ENCODE data around the gene PCDHGB5.

PCDHGB5 gene

GRCh38 chr5:141362719-141363118, 35.0 kb upstream of the PCDHGB5 start:
- Histone ChIP-seq H3K27me3 (ENCODE audit: low read length) (no peaks in the 10 kb centered on the region), H3F3A (ENCODE audit: insufficient read depth) (peaks cover 4% of the 10 kb centered on the region; the same call in 1 of the 2 replicates), H3K9me3 (ENCODE audit: insufficient read depth, low read length) (peaks cover 32% of the 10 kb centered on the region; the same call in 1 of the 2 replicates), H3K9me2 (replicated peaks; ENCODE audit: insufficient read depth, low read length) (no peaks in the 10 kb centered on the region), H3K27ac (ENCODE audit: low read depth, low read length) (peak overlapping the region; percentile 55), H3K4me2 (ENCODE audit: low read depth, low read length, poor library complexity, severe bottlenecking) (peak overlapping the region; percentile 61), H3K4me3 (ENCODE audit: insufficient read depth, low read length, poor library complexity, severe bottlenecking) (peak overlapping the region; percentile 36), H4K20me1 (ENCODE audit: low read depth, low read length) (no peaks in the 10 kb centered on the region), H3K36me3 (ENCODE audit: low read length) (peaks cover 10% of the 10 kb centered on the region; the same call in 1 of the 2 replicates), H3K9ac (ENCODE audit: low read length) (0 out of 2 replicates have a peak overlapping the region, but pooled peaks have one; percentile 5), H2AFZ (ENCODE audit: low read depth, low read length, severe bottlenecking) (no peak overlapping the region), H3K79me2 (ENCODE audit: insufficient read depth, low read length) (no peaks in the 10 kb centered on the region)
- TF ChIP-seq CTCF (IDR thresholded peaks at IDR 0.05; ENCODE audit: insufficient read depth, low read length, poor library complexity, severe bottlenecking), result no peak
- no peak for TF ChIP-seq EZH2phosphoT487 (conservative IDR thresholded peaks at IDR 0.05; ENCODE audit: low read length)

- Histone ChIP-seq H3K9ac (ENCODE audit: low read length) (0 out of 2 replicates have a peak within 1 kb of the TSS, but pooled peaks have one; percentile 5), H3F3A (ENCODE audit: insufficient read depth) (peaks cover 7% of the 10 kb centered on the region; the same call in 1 of the 2 replicates), H2AFZ (ENCODE audit: low read depth, low read length, severe bottlenecking) (no peak within 1 kb of the TSS), H3K27ac (ENCODE audit: low read depth, low read length) (peak within 1 kb of the TSS; percentile 55), H3K27me3 (ENCODE audit: low read length) (no peaks in the 10 kb centered on the region), H3K4me2 (ENCODE audit: low read depth, low read length, poor library complexity, severe bottlenecking) (peak within 1 kb of the TSS; percentile 61), H3K36me3 (ENCODE audit: low read length) (peaks cover 10% of the 10 kb centered on the region; the same call in 1 of the 2 replicates), H3K79me2 (ENCODE audit: insufficient read depth, low read length) (no peaks in the 10 kb centered on the region), H3K9me2 (replicated peaks; ENCODE audit: insufficient read depth, low read length) (no peaks in the 10 kb centered on the region), H3K4me3 (ENCODE audit: insufficient read depth, low read length, poor library complexity, severe bottlenecking) (peak within 1 kb of the TSS; percentile 36), H4K20me1 (ENCODE audit: low read depth, low read length) (no peaks in the 10 kb centered on the region), H3K9me3 (ENCODE audit: insufficient read depth, low read length) (peaks cover 32% of the 10 kb centered on the region; the same call in 1 of the 2 replicates)
- no peak for TF ChIP-seq CTCF (IDR thresholded peaks at IDR 0.05; ENCODE audit: insufficient read depth, low read length, poor library complexity, severe bottlenecking)
- TF ChIP-seq EZH2phosphoT487 (conservative IDR thresholded peaks at IDR 0.05; ENCODE audit: low read length), result no peak
Observed at GRCh38 chr5:141363952-141364660, 33.6 kb upstream of the PCDHGB5 start, which contains the start of gene PCDHGA5. PCDHGA5 (plus strand) TSS chr5:141364162; CDS start chr5:141364331, 169 bp downstream.

GRCh38 chr5:141366016-141366896, 31.5 kb upstream of the PCDHGB5 start:
- TF ChIP-seq EZH2phosphoT487 (conservative IDR thresholded peaks at IDR 0.05; ENCODE audit: low read length), result no peak
- no peak for TF ChIP-seq CTCF (IDR thresholded peaks at IDR 0.05; ENCODE audit: insufficient read depth, low read length, poor library complexity, severe bottlenecking)
- Histone ChIP-seq H4K20me1 (ENCODE audit: low read depth, low read length) (no peaks in the 10 kb centered on the region), H3K27ac (ENCODE audit: low read depth, low read length) (no peak overlapping the region), H3K4me3 (ENCODE audit: insufficient read depth, low read length, poor library complexity, severe bottlenecking) (no peak overlapping the region), H3K9me3 (ENCODE audit: insufficient read depth, low read length) (peaks cover 35% of the 10 kb centered on the region; the same call in 1 of the 2 replicates), H3K36me3 (ENCODE audit: low read length) (peaks cover 17% of the 10 kb centered on the region; the same call in 1 of the 2 replicates), H3F3A (ENCODE audit: insufficient read depth) (peaks cover 7% of the 10 kb centered on the region; the same call in 1 of the 2 replicates), H3K9me2 (replicated peaks; ENCODE audit: insufficient read depth, low read length) (no peaks in the 10 kb centered on the region), H3K79me2 (ENCODE audit: insufficient read depth, low read length) (no peaks in the 10 kb centered on the region; the same call in 1 of the 2 replicates), H3K4me2 (ENCODE audit: low read depth, low read length, poor library complexity, severe bottlenecking) (no peak overlapping the region), H3K27me3 (ENCODE audit: low read length) (no peaks in the 10 kb centered on the region), H3K9ac (ENCODE audit: low read length) (no peak overlapping the region), H2AFZ (ENCODE audit: low read depth, low read length, severe bottlenecking) (no peak overlapping the region)
